Hepatocyte (in vitro differentiated cells): ENCODE measurements around the gene ABCA13. TPM values are rescaled to one million over a fixed set of nuclear protein-coding genes. Genes with fewer than 3 reads are reported as not detected.

Experiments
- DNase-seq: peaks from one replicate; pipeline ENCODE4 v3.0.0-alpha.2; 2016; ENCODE audit warnings: low spot score
- H2AFZ ChIP-seq: fragments of 200-600 bp; sonication (generic); 2 replicates; pipeline ENCODE4 v1.6.0; 2016; ENCODE audit warnings: antibody characterized with exemption, mild to moderate bottlenecking
- H3K27ac ChIP-seq: fragments of 200-600 bp; sonication (generic); 2 replicates; pipeline ENCODE4 v1.5.1; 2016; ENCODE audit warnings: mild to moderate bottlenecking
- H3K27me3 ChIP-seq: fragments of 200-600 bp; sonication (generic); 2 replicates; pipeline ENCODE4 v1.6.1; 2016
- H3K36me3 ChIP-seq: fragments of 200-600 bp; sonication (generic); replicated peaks from 2 replicates; pipeline ENCODE4 v1.5.1; 2016; ENCODE audit warnings: low read depth; ENCODE audit not compliant: insufficient read depth
- H3K4me1 ChIP-seq: fragments of 200-600 bp; sonication (generic); 2 replicates; pipeline ENCODE4 v1.5.1; 2016; ENCODE audit warnings: mild to moderate bottlenecking, moderate library complexity; ENCODE audit not compliant: insufficient read depth
- H3K4me2 ChIP-seq: fragments of 200-600 bp; sonication (generic); 2 replicates; pipeline ENCODE4 v1.6.0; 2016
- H3K4me3 ChIP-seq: fragments of 200-600 bp; sonication (generic); 2 replicates; pipeline ENCODE4 v1.5.1; 2016; ENCODE audit warnings: mild to moderate bottlenecking
- H3K79me2 ChIP-seq: fragments of 200-600 bp; sonication (generic); 2 replicates; pipeline ENCODE4 v1.6.0; 2017; ENCODE audit warnings: mild to moderate bottlenecking
- H3K9me2 ChIP-seq: fragments of 200-600 bp; sonication (generic); replicated peaks from 2 replicates; pipeline ENCODE4 v1.6.0; 2017; ENCODE audit warnings: mild to moderate bottlenecking; ENCODE audit not compliant: insufficient read depth
- H3K9me3 ChIP-seq: fragments of 200-600 bp; sonication (generic); 2 replicates; pipeline ENCODE4 v1.5.1; 2016; ENCODE audit warnings: low read depth, mild to moderate bottlenecking
- H4K20me1 ChIP-seq: fragments of 200-600 bp; sonication (generic); 2 replicates; pipeline ENCODE4 v1.6.0; 2016; ENCODE audit warnings: mild to moderate bottlenecking; ENCODE audit not compliant: insufficient read depth, poor library complexity, severe bottlenecking
- CTCF ChIP-seq: fragments of 200-600 bp; sonication (generic); IDR thresholded peaks from 2 replicates; pipeline ENCODE4 v1.5.1; 2016; ENCODE audit warnings: antibody characterized with exemption, mild to moderate bottlenecking; ENCODE audit not compliant: poor library complexity
- EZH2 ChIP-seq: fragments of 200-600 bp; sonication (generic); IDR thresholded peaks from 2 replicates; pipeline ENCODE4 v1.6.1; 2016; ENCODE audit warnings: antibody characterized with exemption, mild to moderate bottlenecking, borderline replicate concordance
- EZH2phosphoT487 ChIP-seq: fragments of 200-600 bp; sonication (generic); IDR thresholded peaks from one replicate; pipeline ENCODE4 v1.6.1; 2018; ENCODE audit warnings: antibody characterized with exemption, mild to moderate bottlenecking, low read depth, moderate library complexity; ENCODE audit not compliant: unreplicated experiment, severe bottlenecking
- WGBS: methylation state at CpG from one replicate; pipeline ENCODE4 v1.1.6; 2016; ENCODE audit warnings: low lambda C conversion rate; ENCODE audit errors: missing lambda C conversion rate; 5-methylcytosine and 5-hydroxymethylcytosine counted together
- polyA plus RNA-seq: library from polyadenylated mRNA; unstranded; fragments of >200 nt; fragmentation: Nextera tagmentation; extraction: Ambion mirVana; gene quantifications from 2 replicates; pipeline ENCODE4 v1.2.1, GENCODE V29; 2016
- total RNA-seq: library from RNA; depleted of rRNA; stranded (reverse); fragments of >200 nt; gene quantifications from 2 replicates; pipeline ENCODE4 v1.2.3, GENCODE V29; 2014

Gene ABCA13
- total and polyA plus RNA-seq, 2 experiments from 2014 or later = 0.57 to 2.0 TPM

- no peak overlapping the region for H3K4me3 ChIP-seq
- H3K79me2 ChIP-seq = no peaks in the 10 kb centered on the region
- H4K20me1 ChIP-seq = no peaks in the 10 kb centered on the region
- no peaks in the 10 kb centered on the region for H3K4me1 ChIP-seq
- H3K9me2 ChIP-seq = no peaks in the 10 kb centered on the region
- DNase-seq = no peak
- no peaks in the 10 kb centered on the region for H3K27me3 ChIP-seq
- no peak overlapping the region for H3K4me2 ChIP-seq
- H3K27ac ChIP-seq = no peak overlapping the region
- H2AFZ ChIP-seq = no peak overlapping the region
- H3K9me3 ChIP-seq = no peaks in the 10 kb centered on the region
- TF ChIP-seq EZH2phosphoT487 = no peak
- TF ChIP-seq CTCF = no peak
- TF ChIP-seq EZH2 = no peak
- 90% methylated on average over 6 of the region's 6 CpGs for WGBS
- H3K36me3 ChIP-seq = no peaks in the 10 kb centered on the region
These were observed 9.7 kb downstream of the ABCA13 start for GRCh38 chr7:48180981-48181380.

- Histone ChIP-seq H3K27ac (no peak overlapping the region), H3K4me2 (no peak overlapping the region), H3K36me3 (no peaks in the 10 kb centered on the region), H2AFZ (no peak overlapping the region), H3K27me3 (no peaks in the 10 kb centered on the region), H4K20me1 (no peaks in the 10 kb centered on the region), H3K4me3 (no peak overlapping the region), H3K79me2 (no peaks in the 10 kb centered on the region), H3K9me3 (no peaks in the 10 kb centered on the region), H3K9me2 (no peaks in the 10 kb centered on the region), H3K4me1 (no peaks in the 10 kb centered on the region)
- 84% methylated on average over 3 of the region's 3 CpGs for WGBS
- TF ChIP-seq CTCF (no peak), EZH2phosphoT487 (no peak), EZH2 (no peak)
- no peak for DNase-seq
These were observed 11.6 kb downstream of the ABCA13 start for GRCh38 chr7:48182718-48183369.

GRCh38 chr7:48183370-48183743 is 12.1 kb downstream of the ABCA13 start:
- 87% methylated on average over 5 of the region's 5 CpGs for WGBS
- Histone ChIP-seq H3K27me3 (no peaks in the 10 kb centered on the region), H3K79me2 (no peaks in the 10 kb centered on the region), H3K9me3 (no peaks in the 10 kb centered on the region), H4K20me1 (no peaks in the 10 kb centered on the region), H3K4me1 (no peaks in the 10 kb centered on the region), H3K4me2 (no peak overlapping the region), H3K4me3 (no peak overlapping the region), H2AFZ (no peak overlapping the region), H3K27ac (no peak overlapping the region), H3K36me3 (no peaks in the 10 kb centered on the region), H3K9me2 (no peaks in the 10 kb centered on the region)
- no peak for DNase-seq
- TF ChIP-seq EZH2phosphoT487 = no peak
- no peak for TF ChIP-seq EZH2
- TF ChIP-seq CTCF = no peak

GRCh38 chr7:48183965-48184364 is 12.7 kb downstream of the ABCA13 start:
- Histone ChIP-seq H2AFZ (no peak overlapping the region), H4K20me1 (no peaks in the 10 kb centered on the region), H3K4me3 (no peak overlapping the region), H3K27ac (no peak overlapping the region), H3K27me3 (no peaks in the 10 kb centered on the region), H3K9me3 (no peaks in the 10 kb centered on the region), H3K4me1 (no peaks in the 10 kb centered on the region), H3K4me2 (no peak overlapping the region), H3K9me2 (no peaks in the 10 kb centered on the region), H3K79me2 (no peaks in the 10 kb centered on the region), H3K36me3 (no peaks in the 10 kb centered on the region)
- no peak for TF ChIP-seq EZH2
- 62% methylated on average over 1 of the region's 1 CpG for WGBS
- no peak for DNase-seq
